Activated T-helper 9 cell treated with anti-CD3 and anti-CD28 coated beads, Interleukin-2, amount 50 U/mL, for 16 hours (primary cell): ENCODE results near the gene GLE1.
"Not testable (repeated sequence)": the region's sequence is repeated elsewhere in the genome, so short reads cannot be mapped to it uniquely, and the experiment has no call there.

Source experiments
- DNase-seq: peaks from one replicate; pipeline ENCODE4 v3.0.0-alpha.2; 2020; ENCODE audit warnings: low read depth

Gene GLE1

DNA sequence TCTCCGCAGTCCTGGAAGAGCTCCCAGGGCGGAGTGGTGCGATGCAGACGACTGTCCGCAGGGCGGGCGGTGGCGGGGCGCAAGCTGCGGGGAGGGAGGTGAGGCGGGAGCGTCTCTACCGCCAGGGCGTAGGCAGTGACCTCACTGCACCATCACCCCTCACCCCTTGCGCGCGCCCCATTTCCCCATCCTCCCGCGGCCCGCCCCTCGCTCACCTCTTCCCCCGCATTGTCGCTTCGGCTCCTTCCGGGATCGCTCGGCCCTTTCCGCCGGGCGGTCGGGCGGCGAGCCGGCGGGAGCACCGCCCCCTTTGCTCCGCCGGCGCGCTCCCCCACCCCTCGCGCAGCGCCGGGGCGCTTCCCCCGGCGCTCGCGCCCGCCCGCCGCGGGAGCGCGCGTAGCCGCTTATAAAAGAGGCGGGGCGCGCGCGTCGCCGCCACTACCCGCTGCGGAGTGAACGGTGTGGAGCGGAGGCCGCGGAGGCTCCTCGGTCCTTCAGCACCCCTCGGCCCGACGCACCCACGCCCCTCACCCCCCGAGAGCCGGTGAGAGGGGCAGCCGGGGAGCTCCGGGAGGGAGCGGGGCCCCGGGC lies 47.7 kb downstream of the GLE1 start, which contains the start of gene SPTAN1:
Gene SPTAN1, plus strand, starts transcription at position 435 of the 591 bp plus-strand sequence. CDS start 14,154 bp downstream, outside the sequence.
- DNase-seq: peak; percentile 90

DNA sequence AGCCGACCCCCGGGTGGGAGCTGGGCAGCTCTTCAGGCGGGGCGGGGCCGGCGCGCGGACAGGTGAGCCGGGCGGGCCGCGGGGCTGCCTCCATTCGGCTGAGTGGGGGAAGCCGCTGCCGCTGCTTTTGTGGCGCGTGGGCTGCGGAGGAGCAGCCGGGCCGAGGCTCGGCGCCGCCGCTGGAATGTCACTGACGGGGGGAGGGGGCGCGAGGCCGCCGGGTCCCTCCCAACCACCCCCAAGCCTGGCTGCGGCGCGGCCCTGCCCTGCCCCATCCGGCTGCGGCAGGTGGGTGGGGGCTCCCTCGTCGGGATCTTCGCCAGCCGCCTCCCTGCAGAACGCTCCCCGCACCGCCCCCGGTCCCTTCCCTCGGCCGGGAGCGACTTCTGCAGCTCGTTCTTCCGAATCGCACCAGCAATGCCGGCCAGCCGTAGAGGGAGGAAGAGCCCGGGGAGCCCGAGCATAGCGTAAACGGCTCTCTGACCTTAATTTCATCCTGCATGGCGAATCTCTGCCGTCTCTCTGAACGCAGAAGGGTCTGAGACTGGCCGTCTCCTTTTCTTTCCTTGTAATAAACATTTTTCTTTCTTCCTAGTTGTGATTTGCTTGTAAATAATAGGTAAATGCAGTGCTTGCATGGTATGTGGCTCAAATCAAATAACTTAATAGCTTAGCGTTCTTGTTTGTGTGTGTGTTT lies 48.4 kb downstream of the GLE1 start:
- DNase-seq: peak; percentile 41

DNA sequence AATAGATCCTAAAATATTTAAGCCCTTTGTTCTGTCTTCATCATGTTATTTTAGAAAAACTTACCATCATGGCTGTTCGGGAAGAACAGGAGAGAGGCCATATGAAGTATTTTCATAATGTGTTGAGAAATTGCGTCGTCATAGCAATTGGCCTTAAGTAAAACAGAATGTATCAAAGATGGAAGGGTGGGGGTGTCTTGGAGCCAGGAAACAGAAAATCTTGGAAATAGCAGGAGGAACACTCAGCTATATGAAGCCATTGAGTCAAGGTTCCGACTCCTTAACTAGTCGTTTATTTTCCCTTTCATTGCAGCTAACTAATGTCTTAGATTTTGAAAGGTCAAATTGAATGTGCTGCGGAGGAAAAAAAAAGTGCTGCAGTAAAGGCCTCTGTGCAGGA lies 49.2 kb downstream of the GLE1 start:
- DNase-seq: no peak

DNA sequence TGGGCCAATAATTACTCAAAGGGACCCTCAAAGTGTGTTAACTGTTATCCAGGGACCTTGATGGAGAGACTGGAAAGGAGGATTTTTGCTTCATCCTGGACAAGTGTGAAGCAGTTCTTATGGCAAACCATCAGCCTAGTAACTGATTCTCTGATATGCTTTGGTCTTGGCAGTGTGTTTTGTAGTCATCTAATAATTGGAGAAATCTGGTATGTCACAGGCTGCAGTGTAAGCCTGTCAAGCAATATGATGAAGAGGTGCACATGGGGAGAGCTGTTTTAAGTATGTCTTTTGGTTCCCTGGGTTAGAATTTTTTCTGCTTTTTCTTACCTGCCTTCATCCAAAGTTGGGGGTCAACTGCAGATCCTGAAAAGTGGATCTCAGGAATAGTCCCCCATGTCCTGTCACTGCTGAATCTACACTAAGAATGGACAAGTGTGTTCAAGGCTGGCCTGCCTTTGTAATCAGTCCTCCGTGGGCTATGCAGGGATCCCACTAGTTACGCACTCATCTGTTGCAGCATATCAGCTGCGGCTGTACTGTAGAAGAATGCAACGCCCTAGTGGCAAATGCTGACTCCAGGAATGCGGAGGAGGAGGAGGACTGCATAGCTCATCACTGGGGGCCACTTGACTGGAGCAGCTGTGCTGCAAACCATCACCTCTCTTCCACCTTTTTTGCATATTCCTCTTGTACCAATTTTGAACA lies 49.8 kb downstream of the GLE1 start:
- no peak for DNase-seq

DNA sequence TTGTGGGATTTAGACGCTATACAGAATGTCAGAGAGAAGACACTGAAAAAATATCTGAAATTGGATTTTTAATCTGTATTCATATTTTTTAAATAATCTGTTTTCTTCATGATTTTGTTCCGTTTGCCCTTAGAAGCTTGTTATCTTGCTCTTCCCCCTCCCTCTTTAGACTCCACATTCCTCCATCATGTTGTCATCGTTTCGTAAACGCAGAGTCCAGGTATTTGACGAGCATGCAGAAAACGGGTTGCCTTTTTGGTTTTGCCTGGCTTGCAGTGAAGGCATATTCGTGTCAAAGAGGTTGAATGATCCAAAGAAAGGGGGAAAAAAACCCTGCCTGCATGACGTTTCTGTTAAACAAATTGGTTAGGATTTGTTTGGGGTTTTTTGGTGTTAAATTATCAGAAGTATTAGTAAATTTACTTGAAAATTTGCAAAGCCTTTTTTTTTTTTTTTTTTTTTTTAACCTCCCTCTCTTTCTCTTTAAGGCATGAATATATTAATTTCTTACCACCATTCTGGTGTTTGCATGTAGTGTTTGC lies 50.7 kb downstream of the GLE1 start:
- no peak for DNase-seq

DNA sequence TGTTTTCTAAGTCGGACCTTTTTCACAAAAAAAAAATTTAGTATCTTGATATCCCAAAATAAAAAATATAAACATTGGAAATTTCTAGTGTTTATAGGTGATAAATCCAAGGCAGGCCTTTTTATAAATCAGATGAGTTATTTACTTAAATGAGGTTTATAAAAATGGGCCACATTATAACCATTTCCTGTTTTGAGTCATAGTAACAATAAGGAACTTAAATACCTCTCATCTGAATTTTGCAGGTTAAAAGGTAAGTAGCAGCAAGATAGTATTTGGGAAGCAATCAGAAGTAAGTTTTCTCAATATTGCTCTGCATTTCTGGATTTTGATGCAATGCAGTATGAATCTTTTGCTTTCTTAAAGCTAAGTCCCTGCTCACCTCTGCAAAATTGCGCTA lies 51.8 kb downstream of the GLE1 start:
- DNase-seq: no peak

DNA sequence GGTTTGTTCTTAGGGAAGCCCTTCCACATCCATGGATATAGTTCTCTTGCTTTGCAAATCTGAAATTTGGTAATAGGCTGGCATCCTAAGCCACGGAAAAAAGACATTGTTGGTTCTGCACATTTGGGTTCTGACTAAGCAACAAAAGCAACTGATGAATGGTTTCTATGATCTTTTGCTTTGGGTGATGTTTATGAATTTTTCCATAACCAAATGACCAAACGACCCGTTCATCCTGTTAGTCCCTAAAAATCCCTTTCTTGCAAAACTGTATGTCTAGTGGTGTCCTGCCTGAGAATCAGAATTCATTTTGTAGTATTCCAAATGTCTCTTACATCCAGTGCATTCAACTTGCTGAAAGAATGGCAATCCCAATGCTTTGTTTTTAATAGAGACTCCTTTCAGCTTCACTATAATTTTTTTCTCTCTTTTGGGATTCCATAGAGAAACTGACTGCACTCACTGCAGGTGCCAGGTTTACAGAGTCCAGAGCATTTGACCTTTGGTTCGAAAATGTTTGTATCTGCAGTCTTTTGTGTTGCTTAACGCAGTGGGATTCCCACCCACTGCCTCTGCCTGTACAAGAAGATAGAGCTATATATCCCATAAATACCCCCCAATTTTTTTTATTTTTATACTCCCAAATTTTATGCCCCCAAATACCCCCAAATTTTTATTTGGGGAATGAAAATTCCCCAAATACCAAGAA lies 52.6 kb downstream of the GLE1 start:
- no peak for DNase-seq

DNA sequence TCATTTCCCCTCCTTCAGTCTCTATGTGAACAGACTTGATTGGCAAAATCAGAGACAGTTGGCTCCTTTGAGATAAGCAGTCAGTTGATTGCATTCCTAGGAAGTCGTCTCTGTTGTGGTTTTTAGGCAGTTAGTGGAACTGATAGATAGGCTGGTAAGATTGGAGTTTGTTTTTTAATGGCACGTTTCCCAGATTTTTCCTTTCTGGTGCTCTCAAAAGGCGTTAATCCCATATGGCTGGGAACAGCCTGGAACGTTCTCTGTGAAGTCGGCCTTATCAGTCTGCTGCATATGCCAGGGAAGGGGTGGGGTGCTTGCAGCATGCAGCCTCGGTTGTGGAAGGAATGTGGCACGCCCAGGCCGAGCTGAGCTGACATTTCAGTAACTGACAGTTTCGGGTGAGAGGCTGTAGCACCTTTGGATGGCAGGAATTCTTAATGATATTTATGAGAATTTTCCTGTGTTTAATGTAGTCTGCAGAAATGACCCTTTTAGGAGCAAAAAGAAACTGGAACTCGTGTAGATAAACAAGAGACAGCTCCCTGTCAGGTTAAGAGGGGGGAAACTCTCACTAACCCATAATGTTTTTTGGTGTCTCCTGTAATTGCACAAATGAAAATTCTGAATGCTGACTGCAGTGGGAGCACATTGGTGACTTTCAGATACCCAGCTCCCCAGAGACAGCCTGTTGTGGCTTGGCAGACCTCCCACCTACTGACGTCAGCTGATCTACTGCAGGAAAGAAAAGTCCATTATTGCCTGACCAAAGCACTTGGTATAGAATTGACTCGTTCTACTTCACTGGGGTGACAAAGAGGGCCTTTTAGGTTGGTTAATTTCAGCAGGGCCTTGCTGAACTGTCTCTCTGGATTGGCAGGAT lies 54.2 kb downstream of the GLE1 start:
- DNase-seq: peak; percentile 12

DNA sequence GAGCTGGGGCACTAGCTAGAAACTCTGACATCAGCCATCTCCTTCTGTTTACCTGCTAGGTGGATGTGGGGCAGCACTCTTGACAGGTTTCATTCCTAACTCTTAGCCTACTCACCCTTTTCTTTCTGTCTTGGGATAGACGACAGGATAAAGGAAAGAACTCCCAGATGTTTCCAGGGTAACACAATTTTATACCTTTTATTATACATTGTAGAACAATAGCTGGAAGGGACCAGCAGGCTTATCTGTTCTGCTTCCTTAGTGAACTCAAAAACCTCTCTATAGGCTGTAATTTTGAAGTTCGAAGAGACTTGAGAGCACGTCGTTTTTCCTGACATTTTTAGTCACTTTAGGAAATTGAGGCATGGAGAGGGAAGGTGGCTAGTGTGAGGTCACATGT lies 61.1 kb downstream of the GLE1 start:
- no peak for DNase-seq

DNA sequence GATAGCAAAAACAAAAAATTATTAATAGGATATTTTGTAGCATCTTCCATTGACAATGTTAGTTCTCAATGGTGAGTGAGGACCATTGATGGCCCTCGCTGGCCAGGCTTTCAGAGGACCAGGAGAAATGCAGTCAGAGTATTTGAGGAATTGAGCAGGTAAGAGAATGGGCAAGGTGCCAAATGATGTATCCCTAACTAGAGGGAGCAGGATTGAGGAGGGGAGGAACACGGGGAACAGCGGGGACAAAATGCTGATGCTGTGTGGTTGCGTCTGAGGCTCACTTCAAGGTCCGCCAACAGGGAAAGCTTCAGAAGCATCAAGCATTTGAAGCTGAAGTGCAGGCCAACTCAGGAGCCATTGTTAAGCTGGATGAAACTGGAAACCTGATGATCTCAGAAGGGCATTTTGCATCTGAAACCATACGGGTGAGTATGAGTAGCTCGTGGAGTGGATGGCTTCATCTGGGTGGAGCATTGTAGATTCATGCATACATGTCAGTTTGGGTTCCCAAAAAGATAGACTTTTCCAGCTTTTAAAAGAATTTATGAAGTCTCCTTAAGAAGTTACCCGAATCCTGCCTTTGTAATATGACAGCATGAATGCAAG lies 64.1 kb downstream of the GLE1 start:
- no peak for DNase-seq

DNA sequence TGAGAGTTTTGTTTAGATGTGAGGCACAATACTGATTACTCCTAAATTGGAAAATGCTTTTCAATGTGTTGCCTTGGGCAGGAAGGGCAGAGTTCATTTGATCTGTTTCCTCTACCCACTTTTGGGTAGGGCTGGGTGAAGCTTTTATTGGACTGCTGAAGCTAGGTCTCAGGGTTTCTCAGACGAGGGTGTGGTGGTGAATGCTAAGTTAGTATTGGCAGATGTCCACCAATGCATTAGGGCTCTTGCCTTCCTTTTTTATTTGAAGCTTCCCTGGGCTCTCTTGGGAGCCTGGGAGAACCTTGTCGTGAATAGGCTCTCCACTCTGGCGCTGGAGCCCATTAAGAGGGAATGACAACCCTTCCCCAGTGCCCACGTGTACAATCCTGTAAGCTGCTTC lies 71.0 kb downstream of the GLE1 start:
- no peak for DNase-seq

DNA sequence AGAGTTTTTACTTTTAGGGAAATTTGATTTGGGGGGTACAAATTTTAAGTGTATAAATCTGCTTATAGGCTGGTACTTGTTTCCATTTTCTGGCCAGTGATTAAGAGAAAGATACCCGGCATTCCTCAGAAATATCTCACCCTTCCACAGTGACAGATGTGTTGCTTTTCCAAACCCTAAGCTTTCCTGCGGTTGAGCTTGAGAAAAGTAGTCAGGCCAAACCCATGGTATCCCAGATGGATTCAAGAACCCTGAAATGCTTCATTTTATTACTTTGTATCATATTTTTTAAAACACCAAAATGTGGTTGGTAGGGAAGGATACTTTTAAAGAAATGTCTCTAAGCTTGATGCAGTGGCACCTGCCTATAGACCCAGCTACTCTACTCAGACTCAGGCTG lies 71.4 kb downstream of the GLE1 start:
- DNase-seq: no peak

DNA sequence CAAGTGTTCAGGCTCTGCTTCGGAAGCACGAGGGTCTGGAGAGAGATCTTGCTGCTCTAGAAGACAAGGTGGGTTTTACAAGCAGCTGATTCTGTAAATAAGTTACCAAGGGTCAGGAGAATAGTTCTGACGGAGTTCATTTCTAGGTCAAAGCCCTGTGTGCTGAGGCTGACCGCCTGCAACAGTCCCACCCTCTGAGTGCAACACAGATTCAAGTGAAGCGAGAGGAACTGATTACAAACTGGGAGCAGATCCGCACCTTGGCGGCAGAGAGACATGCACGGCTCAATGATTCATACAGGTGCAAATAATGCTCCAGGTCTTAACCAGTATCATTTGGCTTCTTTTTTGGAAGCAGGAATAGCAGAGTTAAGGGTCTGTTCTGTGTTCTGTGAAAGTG lies 72.7 kb downstream of the GLE1 start:
- no peak for DNase-seq

DNA sequence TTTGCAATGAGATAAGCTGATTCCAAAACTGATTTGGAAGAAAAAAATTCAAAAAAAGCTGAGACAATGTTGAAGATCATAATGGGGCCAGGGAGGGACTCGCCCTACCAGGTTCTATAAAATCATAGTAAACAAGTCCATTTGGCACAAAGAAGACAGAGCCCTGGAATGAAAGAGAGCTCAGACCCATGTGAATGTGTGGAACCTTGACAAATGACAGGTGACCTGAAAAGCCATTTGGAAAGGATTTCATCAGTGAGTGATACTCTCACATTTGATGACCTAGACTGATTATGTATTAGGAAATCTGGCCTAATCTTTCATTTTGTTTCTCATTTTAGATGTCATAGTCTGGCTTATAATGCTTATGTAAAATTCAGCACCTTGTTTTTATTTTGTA lies 74.7 kb downstream of the GLE1 start:
- no peak for DNase-seq

DNA sequence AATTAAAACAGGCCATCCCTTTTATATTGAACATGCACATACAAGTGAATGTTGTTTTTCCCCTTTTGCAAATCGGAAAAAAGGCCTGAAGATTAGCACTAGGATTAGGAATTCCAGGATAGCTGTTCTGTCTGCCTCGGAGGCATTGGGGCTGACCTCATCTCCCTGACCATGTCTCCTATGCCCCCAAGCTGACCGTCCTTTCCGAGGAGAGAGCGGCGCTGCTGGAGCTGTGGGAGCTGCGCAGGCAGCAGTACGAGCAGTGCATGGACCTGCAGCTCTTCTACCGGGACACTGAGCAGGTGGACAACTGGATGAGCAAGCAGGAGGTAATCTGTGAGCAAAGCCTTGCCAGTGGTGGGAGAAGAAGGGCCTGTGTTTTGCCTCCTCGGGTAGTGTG lies 76.2 kb downstream of the GLE1 start:
- no peak for DNase-seq

DNA sequence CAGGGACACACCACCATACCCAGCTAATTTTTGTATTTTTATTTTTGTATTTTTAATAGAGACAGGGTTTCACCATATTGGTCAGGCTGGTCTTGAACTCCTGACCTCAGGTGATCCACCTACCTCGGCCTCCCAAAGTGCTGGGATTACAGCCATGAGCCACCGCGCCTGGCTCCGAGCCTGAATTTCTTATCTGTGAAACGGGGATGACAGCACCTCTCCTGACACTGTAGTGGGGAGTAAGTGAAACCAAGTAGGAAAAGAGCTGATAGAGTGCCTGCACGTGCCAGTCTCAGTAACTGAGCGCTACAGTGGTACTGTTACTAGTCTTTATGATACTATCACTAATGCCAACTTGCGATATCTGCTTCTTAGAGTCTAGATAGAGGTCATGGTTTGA lies 80.6 kb downstream of the GLE1 start:
- DNase-seq: not testable (repeated sequence)

DNA sequence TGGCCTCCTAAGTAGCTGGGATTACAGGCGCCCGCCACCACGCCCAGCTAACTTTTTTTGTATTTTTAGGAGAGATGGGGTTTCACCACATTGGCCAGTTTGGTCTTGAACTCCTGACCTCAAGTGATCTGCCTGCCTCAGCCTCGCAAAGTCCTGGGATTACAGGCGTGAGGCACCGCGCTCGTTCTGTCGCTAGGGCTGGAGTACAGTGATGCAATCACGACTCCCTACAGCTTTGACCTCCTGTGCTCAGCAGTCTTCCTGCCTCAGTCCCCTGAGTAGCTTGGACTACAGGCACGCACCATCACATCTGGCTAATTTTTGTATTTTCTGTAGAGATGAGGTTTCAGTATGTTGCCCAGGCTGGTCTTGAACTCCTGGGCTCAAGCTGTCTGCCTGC lies 82.4 kb downstream of the GLE1 start:
- DNase-seq: not testable (repeated sequence)

DNA sequence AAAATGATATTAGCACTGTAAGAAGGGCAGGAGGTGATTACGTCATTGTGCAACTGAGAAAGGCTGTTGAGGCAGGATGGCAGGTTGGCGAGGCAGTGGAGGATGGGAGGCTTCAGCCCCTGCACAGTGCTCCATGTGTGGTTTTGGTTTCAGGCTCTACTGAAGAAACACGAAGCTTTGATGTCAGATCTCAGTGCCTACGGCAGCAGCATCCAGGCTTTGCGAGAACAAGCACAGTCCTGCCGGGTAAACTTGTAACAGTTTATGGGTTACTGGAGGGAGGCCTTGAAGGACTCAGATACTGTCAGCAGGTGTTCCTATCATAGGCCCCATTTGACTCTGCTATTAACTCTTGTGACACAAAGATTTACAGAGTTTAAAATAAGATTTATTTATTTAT lies 82.9 kb downstream of the GLE1 start:
- DNase-seq: no peak

DNA sequence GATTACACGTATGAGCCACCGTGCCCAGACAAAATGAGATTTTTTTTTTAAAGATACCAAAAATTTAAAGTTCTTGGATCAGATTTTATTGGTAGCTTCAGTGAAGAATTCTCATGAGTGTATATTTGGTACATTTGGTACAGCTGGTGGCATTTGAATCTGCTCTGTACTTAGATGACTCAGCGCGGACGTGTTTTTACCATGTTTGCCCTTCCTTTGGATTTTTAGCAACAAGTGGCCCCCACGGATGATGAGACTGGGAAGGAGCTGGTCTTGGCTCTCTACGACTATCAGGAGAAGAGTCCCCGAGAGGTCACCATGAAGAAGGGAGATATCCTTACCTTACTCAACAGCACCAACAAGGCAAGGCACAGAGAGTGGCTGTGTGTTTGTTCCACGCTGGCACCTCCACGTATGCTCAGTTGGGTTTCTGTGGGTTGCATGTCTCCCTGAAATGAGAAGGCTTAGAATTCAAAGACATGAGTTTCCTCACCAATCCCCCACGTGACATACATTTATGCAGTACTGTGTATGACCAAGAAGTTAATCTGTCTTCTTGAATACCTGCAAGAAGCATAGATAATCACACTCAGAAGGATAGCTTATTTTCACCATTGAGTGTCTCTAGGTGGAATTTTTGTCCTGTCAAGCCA lies 84.2 kb downstream of the GLE1 start:
- no peak for DNase-seq
